Gastroesophageal sphincter (tissue), 4 donors: Measurements from ENCODE around the gene RBM7. TPM values are rescaled to one million over a fixed set of nuclear protein-coding genes. Genes with fewer than 3 reads are reported as not detected.

Source experiments
- ATAC-seq: fragments of 150-250 bp; one replicate; pipeline ENCODE4 v1.9.1; 2016; ENCODE audit warnings: mild to moderate bottlenecking, moderate library complexity
- H3K27ac ChIP-seq, 4 donors: fragments of 200-600 bp; sonication (generic) in 3 of 4; 1 replicate in 3 of 4; 2 replicates in 1 of 4; pipeline ENCODE4 v1.5.1; 2016 to 2019
- H3K27me3 ChIP-seq: fragments of 200-600 bp; sonication (generic); one replicate; pipeline ENCODE4 v1.5.1; 2019
- H3K36me3 ChIP-seq, 2 donors: fragments of 200-600 bp; sonication (generic); one replicate each; pipeline ENCODE4 v1.5.1; 2019; ENCODE audit warnings: control low read depth in 1 of 2
- H3K4me1 ChIP-seq, 3 donors: fragments of 200-600 bp; sonication (generic); 1 replicate in 2 of 3; 2 replicates in 1 of 3; pipeline ENCODE4 v1.5.1; 2016 to 2019; ENCODE audit warnings: control low read depth in 2 of 3
- H3K4me3 ChIP-seq, 2 donors: fragments of 200-600 bp; sonication (generic); one replicate each; pipeline ENCODE4 v1.5.1; 2019; ENCODE audit warnings: mild to moderate bottlenecking in 1 of 2, moderate library complexity in 1 of 2
- H3K9me3 ChIP-seq, 3 donors: fragments of 200-600 bp; sonication (generic); one replicate each; pipeline ENCODE4 v1.5.1; 2017 to 2019; ENCODE audit warnings: control low read depth in 2 of 3
- CTCF ChIP-seq, 4 experiments: fragments of 200-600 bp in 2 of 4; fragments of 450-650 bp in 2 of 4; sonication (generic) in 1 of 4; IDR thresholded peaks; one replicate each; pipeline ENCODE4 v1.5.1; 2017 to 2019; ENCODE audit warnings: antibody characterized with exemption in 4 of 4, mild to moderate bottlenecking in 2 of 4, moderate library complexity in 2 of 4
- EP300 ChIP-seq: sonication (generic); formaldehyde crosslinking; IDR thresholded peaks from one replicate; pipeline ENCODE4 v1.6.1; 2017; ENCODE audit warnings: antibody characterized with exemption, mild to moderate bottlenecking
- POLR2A ChIP-seq, 2 donors: fragments of 450-650 bp; IDR thresholded peaks; one replicate each; pipeline ENCODE4 v1.6.1; 2017; ENCODE audit warnings: antibody characterized with exemption in 2 of 2, mild to moderate bottlenecking in 2 of 2, moderate library complexity in 1 of 2
- POLR2AphosphoS5 ChIP-seq: sonication (generic); formaldehyde crosslinking; IDR thresholded peaks from one replicate; pipeline ENCODE4 v1.6.1; 2017; ENCODE audit warnings: antibody characterized with exemption
- WGBS, 2 donors: methylation state at CpG; one replicate each; pipeline ENCODE4 v1.1.5; 2018; ENCODE audit warnings: low coverage in 1 of 2; 5-methylcytosine and 5-hydroxymethylcytosine counted together
- total RNA-seq, 4 donors: library from RNA; depleted of rRNA; stranded (reverse); fragments of >200 nt; gene quantifications; one replicate each; pipeline ENCODE4 v1.1.0, GENCODE V29; 2016

Gene RBM7
- total RNA-seq, 4 donors from 2014 or later: 16.0 to 31.7 (median 19.2) TPM

GRCh38 chr11:114449845-114450244 is 49.4 kb downstream of the RBM7 start:
- Histone ChIP-seq H3K27me3 (no peaks in the 10 kb centered on the region), H3K36me3 (peaks cover 7 to 74% of the 10 kb centered on the region in 2 donors), H3K27ac (no peak overlapping the region), H3K9me3 (no peaks in the 10 kb centered on the region), H3K4me3 (no peak overlapping the region), H3K4me1 (peaks cover 0 to 18% (median 5%) of the 10 kb centered on the region in 3 donors)
- no peak for TF ChIP-seq CTCF (IDR thresholded peaks at IDR 0.05)
- no peak for TF ChIP-seq EP300
- TF ChIP-seq POLR2AphosphoS5: no peak
- TF ChIP-seq POLR2A (IDR thresholded peaks at IDR 0.05): no peak
- WGBS, 2 donors: 95 to 97% methylated on average over 5 to 6 of the region's 6 CpGs
- no peak for ATAC-seq

- H3K9me3 ChIP-seq: no peaks in the 10 kb centered on the region
- no peaks in the 10 kb centered on the region for H3K27me3 ChIP-seq
- peaks cover 7 to 55% of the 10 kb centered on the region in 2 donors for H3K36me3 ChIP-seq
- H3K4me1 ChIP-seq: peaks cover 0 to 18% (median 5%) of the 10 kb centered on the region in 3 donors
- TF ChIP-seq POLR2AphosphoS5: no peak
- 92 to 94% methylated on average over 3 of the region's 3 CpGs for WGBS, 2 donors
- no peak for ATAC-seq
- no peak overlapping the region for H3K27ac ChIP-seq
- no peak overlapping the region for H3K4me3 ChIP-seq
Measured at GRCh38 chr11:114452399-114452798, 51.9 kb downstream of the RBM7 start.

Other genes starting within 250 kb of the RBM7 start
- gene NNMT, start 104.3 kb upstream of the RBM7 start, total RNA-seq: 100 to 1,000 TPM in 3 of 4 donors, 10 to 100 TPM in 1; 39.4 to 409 (median 243) TPM
- 10 to 100 TPM in 1 of 4 donors, 1 to 10 TPM in 3; 4.5 to 12.8 (median 5.3) TPM for gene C11orf71, start 155 bp upstream of the RBM7 start, total RNA-seq
- gene REXO2, start 38.8 kb downstream of the RBM7 start, total RNA-seq: 100 to 1,000 TPM in 3 of 4 donors, 10 to 100 TPM in 1; 97.8 to 177 (median 119) TPM
- gene NXPE1, start 159.2 kb downstream of the RBM7 start, total RNA-seq: not detected
- under 1 TPM in 2 of 4 donors, not detected in 2; 0.13 to 0.17 TPM for gene NXPE4, start 195.1 kb downstream of the RBM7 start, total RNA-seq